ENCODE results near the gene EFEMP2. TPM values are rescaled to one million over a fixed set of nuclear protein-coding genes. Genes with fewer than 3 reads are reported as not detected.

The EFEMP2 gene
- total and polyA plus RNA-seq, 2 donors (not counting 1 experiment from before 2014, with no cell fraction given) = 74.0 to 161 TPM

- no peak for TF ChIP-seq EZH2 (IDR thresholded peaks at IDR 0.05; ENCODE audit: low read length, missing control alignments)
- TF ChIP-seq, protein P1, sequence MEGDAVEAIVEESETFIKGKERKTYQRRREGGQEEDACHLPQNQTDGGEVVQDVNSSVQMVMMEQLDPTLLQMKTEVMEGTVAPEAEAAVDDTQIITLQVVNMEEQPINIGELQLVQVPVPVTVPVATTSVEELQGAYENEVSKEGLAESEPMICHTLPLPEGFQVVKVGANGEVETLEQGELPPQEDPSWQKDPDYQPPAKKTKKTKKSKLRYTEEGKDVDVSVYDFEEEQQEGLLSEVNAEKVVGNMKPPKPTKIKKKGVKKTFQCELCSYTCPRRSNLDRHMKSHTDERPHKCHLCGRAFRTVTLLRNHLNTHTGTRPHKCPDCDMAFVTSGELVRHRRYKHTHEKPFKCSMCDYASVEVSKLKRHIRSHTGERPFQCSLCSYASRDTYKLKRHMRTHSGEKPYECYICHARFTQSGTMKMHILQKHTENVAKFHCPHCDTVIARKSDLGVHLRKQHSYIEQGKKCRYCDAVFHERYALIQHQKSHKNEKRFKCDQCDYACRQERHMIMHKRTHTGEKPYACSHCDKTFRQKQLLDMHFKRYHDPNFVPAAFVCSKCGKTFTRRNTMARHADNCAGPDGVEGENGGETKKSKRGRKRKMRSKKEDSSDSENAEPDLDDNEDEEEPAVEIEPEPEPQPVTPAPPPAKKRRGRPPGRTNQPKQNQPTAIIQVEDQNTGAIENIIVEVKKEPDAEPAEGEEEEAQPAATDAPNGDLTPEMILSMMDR (conservative IDR thresholded peaks at IDR 0.05 in 1 of 2, IDR thresholded peaks at IDR 0.05 in 1 of 2; ENCODE audit: low read depth in 1 of 2, low read length in 2 of 2) = no peak
- Histone ChIP-seq H3K9ac (ENCODE audit: insufficient read depth, low read length) (peak overlapping the region; percentile 5), H4K20me1 (ENCODE audit: control insufficient read depth, extremely low read depth, insufficient read depth, low read length) (no peaks in the 10 kb centered on the region), H3K4me3 (replicated peaks in 1 of 4; ENCODE audit: control extremely low read depth in 1 of 4, insufficient read depth in 1 of 4, low read depth in 3 of 4, low read length in 4 of 4) (no peak overlapping the region), H3K36me3 (ENCODE audit: control insufficient read depth, insufficient read depth, low read length) (no peaks in the 10 kb centered on the region), H3K4me2 (ENCODE audit: extremely low read depth, insufficient read depth, low read length) (peak overlapping the region; percentile 68), H3K9me3 (ENCODE audit: control insufficient read depth, insufficient read depth, low read depth, low read length) (no peaks in the 10 kb centered on the region), H3K79me2 (ENCODE audit: control insufficient read depth, insufficient read depth, low read length) (peaks cover 38% of the 10 kb centered on the region), H3K27ac (ENCODE audit: insufficient read depth, low read length) (peak overlapping the region; percentile 100), H3K27me3 (ENCODE audit: control insufficient read depth, insufficient read depth, low read length) (no peaks in the 10 kb centered on the region), H3K4me1 (ENCODE audit: control insufficient read depth, extremely low read depth, insufficient read depth, low read length) (peaks cover 26% of the 10 kb centered on the region), H2AFZ (ENCODE audit: low read length) (no peak overlapping the region)
- peak; percentile 78 to 90 for DNase-seq (ENCODE audit: low read depth in 2 of 2)
Measured at GRCh38 chr11:65903068-65903481, 30.5 kb upstream of the EFEMP2 start.

DNA sequence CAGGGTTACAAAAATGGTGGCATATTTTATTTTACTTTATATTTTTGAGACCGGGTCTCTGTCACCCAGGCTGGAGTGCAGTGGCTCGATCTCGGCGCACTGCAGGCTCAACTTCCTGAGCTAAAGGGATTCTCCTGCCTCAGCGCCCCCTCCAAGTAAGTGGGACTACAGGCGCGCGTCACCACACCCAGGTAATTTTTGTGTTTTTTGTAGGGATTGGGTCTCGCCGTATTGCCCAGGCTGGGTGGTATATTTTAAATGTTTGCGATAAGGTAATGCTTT lies 28.2 kb upstream of the EFEMP2 start:
- no peak overlapping the region for H2AFZ ChIP-seq (ENCODE audit: low read length)
- H3K27ac ChIP-seq (ENCODE audit: insufficient read depth, low read length) = peak overlapping the region; percentile 100
- no peaks in the 10 kb centered on the region for H3K9me3 ChIP-seq (ENCODE audit: control insufficient read depth, insufficient read depth, low read depth, low read length)
- H3K9ac ChIP-seq (ENCODE audit: insufficient read depth, low read length) = peak overlapping the region; percentile 41
- no peak for DNase-seq (ENCODE audit: low read depth in 2 of 2)
- no peaks in the 10 kb centered on the region for H4K20me1 ChIP-seq (ENCODE audit: control insufficient read depth, extremely low read depth, insufficient read depth, low read length)
- H3K4me1 ChIP-seq (ENCODE audit: control insufficient read depth, extremely low read depth, insufficient read depth, low read length) = peaks cover 37% of the 10 kb centered on the region
- peak overlapping the region in 3 of 4 experiments; percentile 19 to 82 (median 23) for H3K4me3 ChIP-seq (replicated peaks in 1 of 4; ENCODE audit: control extremely low read depth in 1 of 4, insufficient read depth in 1 of 4, low read depth in 3 of 4, low read length in 4 of 4)
- H3K36me3 ChIP-seq (ENCODE audit: control insufficient read depth, insufficient read depth, low read length) = peaks cover 9% of the 10 kb centered on the region
- H3K79me2 ChIP-seq (ENCODE audit: control insufficient read depth, insufficient read depth, low read length) = peaks cover 60% of the 10 kb centered on the region
- TF ChIP-seq EZH2 (IDR thresholded peaks at IDR 0.05; ENCODE audit: low read length, missing control alignments) = no peak
- TF ChIP-seq, protein P1 (conservative IDR thresholded peaks at IDR 0.05 in 1 of 2, IDR thresholded peaks at IDR 0.05 in 1 of 2; ENCODE audit: low read depth in 1 of 2, low read length in 2 of 2) = no peak
- peak overlapping the region; percentile 72 for H3K4me2 ChIP-seq (ENCODE audit: extremely low read depth, insufficient read depth, low read length)
- H3K27me3 ChIP-seq (ENCODE audit: control insufficient read depth, insufficient read depth, low read length) = no peaks in the 10 kb centered on the region

DNA sequence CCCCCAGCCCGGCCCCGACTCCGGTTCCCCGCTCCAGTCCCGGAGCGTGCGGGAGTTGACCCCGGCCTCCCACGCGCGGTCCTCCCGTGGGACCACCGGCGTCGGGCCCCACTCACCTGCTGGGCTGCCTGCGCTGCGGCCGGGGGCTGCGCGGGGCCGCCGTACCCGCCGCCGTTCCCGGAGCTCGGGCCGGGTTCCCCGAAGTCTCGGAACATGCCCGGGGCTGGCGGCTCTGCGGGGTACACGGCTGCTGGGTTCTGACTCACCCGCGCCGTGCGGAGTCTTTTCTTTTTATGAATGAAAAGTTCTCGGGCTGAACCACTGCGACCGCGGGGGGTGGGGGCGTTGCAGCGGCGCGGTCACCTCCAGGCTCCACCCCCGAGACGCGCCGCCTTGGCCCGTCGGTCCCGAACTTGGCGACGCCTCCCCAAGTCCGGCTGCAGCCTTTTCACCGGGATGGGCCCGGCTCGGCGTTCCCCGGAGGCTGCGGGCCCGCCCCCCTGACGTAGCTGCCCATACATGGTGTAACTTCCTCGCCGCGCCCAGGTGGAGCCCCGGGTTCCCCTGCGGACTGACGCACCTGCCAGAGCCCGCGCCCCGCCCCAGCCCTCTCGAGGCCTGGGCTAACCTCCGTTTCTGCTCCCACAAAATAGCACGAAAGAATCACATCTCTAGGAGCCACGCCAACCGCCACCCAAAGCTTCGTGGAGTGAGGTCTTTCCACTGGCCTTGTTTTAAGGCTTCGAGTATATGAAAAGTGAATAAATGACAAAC lies 27.7 kb upstream of the EFEMP2 start, which contains the start of gene FOSL1:
FOSL1 (minus strand) TSS at position 264 of the 774 bp plus-strand sequence; CDS start at position 215, 49 bp downstream.
- peak within 1 kb of the TSS; percentile 100 for H3K27ac ChIP-seq (ENCODE audit: insufficient read depth, low read length)
- DNase-seq (ENCODE audit: low read depth in 2 of 2) = peak; percentile 96 to 97
- peaks cover 9% of the 10 kb centered on the region for H3K36me3 ChIP-seq (ENCODE audit: control insufficient read depth, insufficient read depth, low read length)
- H3K4me1 ChIP-seq (ENCODE audit: control insufficient read depth, extremely low read depth, insufficient read depth, low read length) = peaks cover 37% of the 10 kb centered on the region
- no peaks in the 10 kb centered on the region for H3K27me3 ChIP-seq (ENCODE audit: control insufficient read depth, insufficient read depth, low read length)
- peak within 1 kb of the TSS; percentile 72 for H3K4me2 ChIP-seq (ENCODE audit: extremely low read depth, insufficient read depth, low read length)
- H3K4me3 ChIP-seq (replicated peaks in 1 of 4; ENCODE audit: control extremely low read depth in 1 of 4, insufficient read depth in 1 of 4, low read depth in 3 of 4, low read length in 4 of 4) = peak within 1 kb of the TSS; percentile 72 to 97 (median 89)
- no peaks in the 10 kb centered on the region for H4K20me1 ChIP-seq (ENCODE audit: control insufficient read depth, extremely low read depth, insufficient read depth, low read length)
- H3K79me2 ChIP-seq (ENCODE audit: control insufficient read depth, insufficient read depth, low read length) = peaks cover 66% of the 10 kb centered on the region
- TF ChIP-seq, protein P1 (conservative IDR thresholded peaks at IDR 0.05 in 1 of 2, IDR thresholded peaks at IDR 0.05 in 1 of 2; ENCODE audit: low read depth in 1 of 2, low read length in 2 of 2) = no peak
- TF ChIP-seq EZH2 (IDR thresholded peaks at IDR 0.05; ENCODE audit: low read length, missing control alignments) = no peak
- peak within 1 kb of the TSS; percentile 99 for H3K9ac ChIP-seq (ENCODE audit: insufficient read depth, low read length)
- H2AFZ ChIP-seq (ENCODE audit: low read length) = no peak within 1 kb of the TSS
- no peaks in the 10 kb centered on the region for H3K9me3 ChIP-seq (ENCODE audit: control insufficient read depth, insufficient read depth, low read depth, low read length)
